ENCODE data around the gene SLC3A2. TPM values are rescaled to one million over a fixed set of nuclear protein-coding genes. Genes with fewer than 3 reads are reported as not detected.
"Not testable (repeated sequence)": the region's sequence is repeated elsewhere in the genome, so short reads cannot be mapped to it uniquely, and the experiment has no call there.

Gene SLC3A2
- total RNA-seq, 2 experiments from 2014 or later = 309 to 314 TPM

DNA sequence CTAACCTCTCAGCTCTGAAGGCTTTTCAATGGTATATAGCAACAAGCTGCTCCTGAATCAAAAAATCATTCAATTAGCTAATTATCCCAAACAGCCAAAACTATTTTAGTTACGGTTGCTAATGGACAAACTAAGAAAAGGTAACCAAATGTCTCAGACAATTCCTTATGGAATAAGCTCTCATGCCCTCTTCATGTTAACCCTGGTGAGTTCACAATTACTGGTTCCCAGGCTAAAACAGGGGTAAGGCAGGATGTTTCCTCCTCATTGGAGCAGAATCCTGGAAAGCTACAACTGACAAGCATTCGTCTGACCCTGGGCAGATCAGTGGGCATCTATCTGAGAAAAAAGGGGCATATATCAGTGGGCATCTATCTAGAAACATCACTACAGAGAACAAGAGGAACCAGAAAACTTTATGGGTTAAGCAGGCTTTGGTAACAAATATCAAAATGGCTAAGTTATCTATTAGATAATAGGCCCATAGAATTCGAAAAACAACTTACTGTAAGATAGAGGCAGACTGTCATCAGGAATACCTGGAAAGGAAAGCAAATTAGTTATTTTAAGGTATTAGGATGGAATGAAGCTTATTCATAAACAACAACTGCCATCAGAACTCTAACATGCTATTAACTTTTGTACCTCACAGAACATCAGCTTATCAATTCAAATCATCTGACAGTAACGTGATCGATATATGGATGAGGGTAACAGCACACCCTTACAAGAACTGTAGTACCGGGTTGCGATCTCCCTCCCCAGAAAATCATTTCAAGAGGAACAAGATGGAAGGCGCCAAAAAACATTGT lies 26.5 kb upstream of the SLC3A2 start:
- DNase-seq = no peak
- ChIA-PET CTCF (interaction anchor here (1.3 to 6.0 kb wide), 4 partner anchors 13 to 67 kb away, joined by 3 to 56 read pairs (median 18); partner anchors contain the start of genes SLC3A2 and TMEM179B), POLR2A (interaction anchor here (0.6 to 9.9 kb wide), 20 partner anchors 11 to 263 kb away, joined by 3 to 443 read pairs (median 16); partner anchors contain the start of genes C11orf98, CSKMT, HNRNPUL2 and LBHD1)
- H3K9me3 Mint-ChIP-seq = no peaks in the 10 kb centered on the region
- peak overlapping the region; percentile 94 for H3K27ac Mint-ChIP-seq
- H3K4me1 Mint-ChIP-seq (ENCODE audit: low read depth) = peaks cover 46% of the 10 kb centered on the region
- H3K27me3 Mint-ChIP-seq = peaks cover 3% of the 10 kb centered on the region
- H3K36me3 Mint-ChIP-seq = peaks cover 57% of the 10 kb centered on the region
- intact Hi-C loops (cut with micrococcal nuclease) = no loop called here
- H3K4me3 Mint-ChIP-seq = peak overlapping the region; percentile 95

DNA sequence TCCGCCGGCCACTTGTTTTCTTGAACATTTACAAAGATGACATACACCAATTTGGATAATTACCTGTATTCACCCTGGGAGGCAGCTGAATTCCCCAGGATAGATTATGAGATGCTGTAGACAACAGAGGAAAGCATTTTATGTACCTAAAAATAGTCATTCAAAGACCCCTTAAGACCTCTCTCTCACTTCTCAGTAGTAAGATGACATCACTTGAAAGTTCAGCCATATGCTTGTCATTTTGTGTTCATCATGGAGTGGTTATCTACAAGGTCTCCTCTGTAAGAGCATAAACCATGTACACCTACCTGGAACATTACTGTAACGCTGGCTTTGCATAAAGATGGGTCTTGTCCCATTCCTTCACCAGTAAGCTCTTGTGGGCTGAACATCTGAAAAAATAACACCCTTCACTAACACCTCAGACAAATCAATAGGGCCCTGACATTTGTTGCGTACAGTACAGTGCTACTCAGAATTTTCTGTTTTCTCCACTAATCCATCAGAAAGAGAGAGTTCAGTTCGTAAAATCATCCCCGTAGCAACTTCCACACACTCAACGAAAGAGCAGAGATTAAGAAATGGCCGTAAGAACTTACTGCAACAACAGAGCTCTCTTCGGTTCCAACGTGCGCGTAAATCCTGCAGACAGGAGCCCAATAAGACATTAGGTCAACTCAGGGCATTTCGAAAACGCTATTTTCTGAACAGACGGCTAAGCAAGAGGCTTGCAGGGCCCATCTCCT lies 25.7 kb upstream of the SLC3A2 start:
- ChIA-PET CTCF (interaction anchor here (0.7 to 6.0 kb wide), 7 partner anchors 14 to 128 kb away, joined by 3 to 56 read pairs (median 7); partner anchors contain the start of genes HNRNPUL2, NXF1, SLC3A2 and TMEM179B), POLR2A (interaction anchor here (0.8 to 9.9 kb wide), 31 partner anchors 10 to 729 kb away, joined by 3 to 443 read pairs (median 6); partner anchors contain the start of genes B3GAT3, C11orf98, CSKMT and HNRNPUL2)
- peaks cover 3% of the 10 kb centered on the region for H3K27me3 Mint-ChIP-seq
- H3K4me3 Mint-ChIP-seq = peak overlapping the region; percentile 95
- peaks cover 52% of the 10 kb centered on the region for H3K4me1 Mint-ChIP-seq (ENCODE audit: low read depth)
- H3K9me3 Mint-ChIP-seq = no peaks in the 10 kb centered on the region
- peaks cover 58% of the 10 kb centered on the region for H3K36me3 Mint-ChIP-seq
- peak overlapping the region; percentile 94 for H3K27ac Mint-ChIP-seq
- DNase-seq = no peak
- intact Hi-C loops (cut with micrococcal nuclease) = loop anchor here (1.0 kb wide), 3 partner anchors 13 to 50 kb away; partner anchors contain the start of genes NXF1 and SLC3A2

DNA sequence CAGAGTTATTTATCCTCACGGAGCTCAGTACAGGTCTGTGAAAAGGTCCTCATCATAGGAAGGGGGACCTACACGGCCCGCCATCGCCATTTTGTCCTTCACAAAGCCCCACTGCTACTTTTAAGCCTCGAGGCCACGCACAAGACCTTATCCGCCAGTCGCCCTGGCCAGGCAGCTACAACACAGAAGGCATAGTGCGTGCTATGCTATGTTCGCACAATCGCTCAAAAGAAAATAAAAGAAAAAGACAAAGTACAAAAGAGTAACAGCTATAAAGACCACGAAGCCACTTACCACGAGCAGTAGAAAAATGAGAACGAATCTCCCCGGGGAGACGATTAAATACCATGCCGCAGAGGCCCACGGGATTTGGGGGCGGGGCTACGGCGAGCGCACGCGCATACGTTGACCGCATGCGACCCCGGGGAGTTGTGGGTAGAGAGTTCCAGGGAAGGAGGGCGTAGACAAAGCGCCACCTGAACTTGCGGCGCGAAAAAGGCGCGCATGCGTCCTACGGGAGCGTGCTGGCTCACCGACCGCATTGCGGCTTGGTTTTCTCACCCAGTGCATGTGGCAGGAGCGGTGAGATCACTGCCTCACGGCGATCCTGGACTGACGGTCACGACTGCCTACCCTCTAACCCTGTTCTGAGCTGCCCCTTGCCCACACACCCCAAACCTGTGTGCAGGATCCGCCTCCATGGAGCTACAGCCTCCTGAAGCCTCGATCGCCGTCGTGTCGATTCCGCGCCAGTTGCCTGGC lies 24.9 kb upstream of the SLC3A2 start:
- no peaks in the 10 kb centered on the region for H3K9me3 Mint-ChIP-seq
- H3K27me3 Mint-ChIP-seq = peaks cover 3% of the 10 kb centered on the region
- POLR2A ChIA-PET = interaction anchor here (0.6 to 9.9 kb wide), 34 partner anchors 8 to 729 kb away, joined by 3 to 443 read pairs (median 6); partner anchors contain the start of genes B3GAT3, C11orf98, CSKMT and HNRNPUL2
- H3K4me3 Mint-ChIP-seq = peak overlapping the region; percentile 95
- intact Hi-C loops (cut with micrococcal nuclease) = loop anchor here (1.0 to 2.0 kb wide), 7 partner anchors 13 to 243 kb away; partner anchors contain the start of genes EML3, HNRNPUL2, NXF1 and ROM1
- peaks cover 57% of the 10 kb centered on the region for H3K4me1 Mint-ChIP-seq (ENCODE audit: low read depth)
- DNase-seq = peak; percentile 99
- H3K27ac Mint-ChIP-seq = peak overlapping the region; percentile 94
- peaks cover 58% of the 10 kb centered on the region for H3K36me3 Mint-ChIP-seq
- CTCF ChIA-PET = interaction anchor here (0.7 to 6.0 kb wide), 9 partner anchors 15 to 431 kb away, joined by 3 to 56 read pairs (median 7); partner anchors contain the start of genes HNRNPUL2, NXF1, SLC3A2 and TMEM179B

DNA sequence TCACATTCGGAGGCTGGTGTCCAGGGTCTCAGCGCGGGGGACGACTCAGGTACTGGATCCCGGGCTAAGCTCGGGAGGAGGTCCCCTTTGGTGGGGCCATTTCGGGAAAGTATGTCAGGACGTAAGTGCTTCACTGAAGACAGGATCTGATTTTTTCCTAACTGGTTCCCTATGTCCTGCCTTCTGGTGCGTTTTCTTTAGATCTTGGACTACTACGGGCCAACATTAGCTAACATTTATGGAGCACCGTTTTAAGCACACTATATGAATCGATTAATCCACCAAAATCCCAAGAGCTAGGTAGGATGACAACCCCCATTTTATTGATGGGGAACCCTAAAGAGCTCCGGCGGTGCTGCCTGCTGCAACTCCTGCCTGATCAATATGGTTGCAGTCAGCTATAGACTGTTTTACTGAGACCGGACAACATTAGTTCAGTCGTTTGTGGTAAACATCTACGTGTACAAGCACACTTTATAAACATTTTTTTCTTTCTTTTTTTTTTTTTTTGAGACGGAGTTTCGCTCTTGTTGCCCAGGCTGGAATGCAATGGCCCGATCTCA lies 24.3 kb upstream of the SLC3A2 start:
- POLR2A ChIA-PET = interaction anchor here (0.6 to 9.9 kb wide), 29 partner anchors 8 to 300 kb away, joined by 3 to 443 read pairs (median 7); partner anchors contain the start of genes B3GAT3, C11orf98, CSKMT and HNRNPUL2
- intact Hi-C loops (cut with micrococcal nuclease) = loop anchor here (1.0 to 2.0 kb wide), 4 partner anchors 69 to 244 kb away; partner anchors contain the start of genes EML3, HNRNPUL2, ROM1 and TMEM179B
- peak overlapping the region; percentile 94 for H3K27ac Mint-ChIP-seq
- no peaks in the 10 kb centered on the region for H3K9me3 Mint-ChIP-seq
- peaks cover 58% of the 10 kb centered on the region for H3K36me3 Mint-ChIP-seq
- no peak for DNase-seq
- peak overlapping the region; percentile 95 for H3K4me3 Mint-ChIP-seq
- CTCF ChIA-PET = interaction anchor here (0.8 to 6.0 kb wide), 9 partner anchors 16 to 432 kb away, joined by 3 to 56 read pairs (median 7); partner anchors contain the start of genes HNRNPUL2, NXF1, SLC3A2 and TMEM179B
- peaks cover 62% of the 10 kb centered on the region for H3K4me1 Mint-ChIP-seq (ENCODE audit: low read depth)
- H3K27me3 Mint-ChIP-seq = peaks cover 3% of the 10 kb centered on the region

DNA sequence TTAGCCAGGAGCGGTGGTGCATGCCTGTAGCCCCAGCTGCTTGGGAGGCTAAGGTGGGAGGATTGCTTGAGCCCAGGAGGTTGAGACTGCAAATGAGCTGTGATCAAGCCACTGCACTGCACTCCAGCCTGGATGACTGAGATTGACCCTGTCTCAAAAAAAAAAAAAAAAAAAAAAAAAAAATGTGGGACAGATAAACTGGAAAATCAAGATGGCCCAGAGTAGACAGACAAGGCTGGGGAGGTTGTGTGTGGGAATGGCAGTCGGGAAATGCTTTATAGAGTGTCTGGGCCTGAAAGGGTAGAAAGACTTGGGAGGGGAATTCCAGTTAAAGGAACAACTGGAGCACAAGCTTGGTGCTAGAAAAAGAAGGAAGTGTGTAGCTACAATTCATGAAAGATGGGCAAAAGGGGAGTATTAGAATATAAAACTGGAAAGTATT lies 23.1 kb upstream of the SLC3A2 start:
- ChIA-PET CTCF (interaction anchor here (1.3 to 6.0 kb wide), 4 partner anchors 17 to 144 kb away, joined by 3 to 56 read pairs (median 8); partner anchors contain the start of genes SLC3A2, TMEM179B and WDR74), POLR2A (interaction anchor here (0.6 to 9.9 kb wide), 9 partner anchors 15 to 287 kb away, joined by 3 to 443 read pairs (median 22); partner anchors contain the start of genes HNRNPUL2, SLC3A2, TUT1 and WDR74)
- Mint-ChIP-seq H3K4me3 (peak overlapping the region; percentile 95), H3K4me1 (ENCODE audit: low read depth) (peaks cover 57% of the 10 kb centered on the region), H3K36me3 (peaks cover 48% of the 10 kb centered on the region), H3K27me3 (peaks cover 3% of the 10 kb centered on the region), H3K9me3 (no peaks in the 10 kb centered on the region), H3K27ac (no peak overlapping the region)
- DNase-seq = no peak
- intact Hi-C loops (cut with micrococcal nuclease) = loop anchor here (2.0 kb wide), 1 partner anchor 245 kb away; the partner anchor contains the start of genes EML3 and ROM1

DNA sequence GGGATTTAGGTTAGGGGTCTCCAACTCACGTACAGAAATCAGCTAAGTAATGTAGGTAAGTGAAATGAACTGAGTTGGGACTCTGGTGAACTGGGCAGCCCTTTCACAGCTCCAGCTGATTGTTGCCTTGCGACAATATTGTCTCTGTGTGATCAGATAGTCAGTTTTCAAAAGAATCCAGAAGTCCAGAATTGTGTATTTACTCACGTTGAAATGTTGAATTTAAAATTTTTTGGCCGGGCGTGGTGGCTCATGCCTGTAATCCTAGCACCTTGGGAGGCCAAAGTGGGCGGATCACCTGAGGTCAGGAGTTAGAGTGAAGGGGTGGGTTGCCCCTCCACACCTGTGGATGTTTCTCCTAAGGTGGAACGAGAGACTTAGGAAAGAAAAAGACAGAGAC lies 22.5 kb upstream of the SLC3A2 start:
- Mint-ChIP-seq H3K36me3 (peaks cover 42% of the 10 kb centered on the region), H3K4me3 (peak overlapping the region; percentile 95), H3K27ac (no peak overlapping the region), H3K4me1 (ENCODE audit: low read depth) (peaks cover 54% of the 10 kb centered on the region), H3K9me3 (no peaks in the 10 kb centered on the region), H3K27me3 (peaks cover 3% of the 10 kb centered on the region)
- intact Hi-C loops (cut with micrococcal nuclease) = no loop called here
- POLR2A ChIA-PET = interaction anchor here (0.8 to 9.9 kb wide), 5 partner anchors 16 to 131 kb away, joined by 3 to 443 read pairs (median 26); partner anchors contain the start of genes HNRNPUL2, SLC3A2, WDR74 and ZBTB3
- DNase-seq = no peak
- CTCF ChIA-PET = interaction anchor here (1.3 to 6.0 kb wide), 3 partner anchors 23 to 145 kb away, joined by 3 to 56 read pairs (median 4); partner anchors contain the start of genes SLC3A2 and TMEM179B

DNA sequence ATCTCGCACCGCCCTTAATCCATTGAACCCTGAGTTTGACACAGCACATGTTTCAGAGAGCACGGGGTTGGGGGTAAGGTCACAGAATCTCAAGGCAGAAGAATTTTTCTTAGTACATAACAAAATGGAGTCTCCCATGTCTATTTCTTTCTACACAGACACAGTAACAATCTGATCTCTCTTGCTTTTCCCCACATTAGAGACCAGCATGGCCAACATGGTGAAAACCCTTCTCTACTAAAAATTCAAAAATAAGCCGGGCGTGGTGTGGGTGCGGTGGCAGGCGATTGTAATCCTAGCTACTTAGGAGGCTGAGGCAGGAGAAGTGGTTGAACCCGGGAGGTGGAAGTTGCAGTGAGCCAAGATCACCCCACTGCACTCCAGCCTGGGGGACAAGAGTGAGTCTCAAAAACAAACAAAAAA lies 21.4 kb upstream of the SLC3A2 start:
- H3K27ac Mint-ChIP-seq; H3K27me3 Mint-ChIP-seq; CTCF ChIA-PET; DNase-seq; intact Hi-C loops (cut with micrococcal nuclease); H3K9me3 Mint-ChIP-seq; H3K4me3 Mint-ChIP-seq: not testable (repeated sequence)
- H3K36me3 Mint-ChIP-seq = peaks cover 31% of the 10 kb centered on the region
- H3K4me1 Mint-ChIP-seq (ENCODE audit: low read depth) = peaks cover 45% of the 10 kb centered on the region
- POLR2A ChIA-PET = interaction anchor here (0.5 kb wide), 1 partner anchor 9 kb away, joined by 3 read pairs; no protein-coding TSS in a partner anchor

DNA sequence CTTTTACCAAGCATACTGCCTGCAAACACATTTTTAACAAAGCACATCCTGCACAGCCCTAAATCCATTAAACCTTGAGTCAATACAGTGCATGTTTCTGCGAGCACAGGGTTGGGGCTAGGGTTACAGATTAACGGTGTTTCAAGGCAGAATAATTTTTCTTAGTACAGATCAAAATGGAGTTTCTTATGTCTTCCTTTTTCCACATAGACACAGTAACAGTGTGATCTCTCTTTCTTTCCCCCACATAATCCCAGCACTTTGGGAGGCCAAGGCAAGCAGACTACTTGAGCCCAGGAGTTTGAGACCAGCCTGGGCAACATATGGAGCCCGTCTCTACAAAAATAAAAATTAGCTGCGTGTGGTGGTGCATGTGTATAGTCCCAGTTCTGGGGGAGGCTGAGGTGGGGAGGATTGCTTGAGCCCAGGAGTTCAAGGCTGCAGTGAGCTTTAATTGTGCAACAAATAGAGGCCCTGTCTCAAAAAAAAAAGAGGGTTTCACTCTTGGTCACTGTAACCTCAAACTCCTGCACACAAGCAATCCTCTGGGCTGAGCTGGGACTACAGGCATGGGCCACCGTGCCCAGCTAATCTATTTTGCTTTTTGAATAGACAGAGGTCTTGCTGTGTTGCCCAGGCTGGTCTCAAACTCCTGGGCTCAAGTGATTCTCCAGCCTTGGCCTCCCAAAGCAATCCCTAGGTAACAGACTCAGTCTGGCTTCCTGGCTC lies 19.7 kb upstream of the SLC3A2 start:
- ChIA-PET POLR2A (interaction anchor here (0.6 to 1.6 kb wide), 6 partner anchors 10 to 182 kb away, joined by 3 to 6 read pairs (median 6); partner anchors contain the start of gene WDR74), CTCF (interaction anchor here (0.7 to 6.3 kb wide), 10 partner anchors 20 to 155 kb away, joined by 3 to 71 read pairs (median 4); partner anchors contain the start of genes NXF1, SLC3A2 and TMEM179B)
- intact Hi-C loops (cut with micrococcal nuclease) = loop anchor here (10.0 kb wide), 1 partner anchor 466 kb away; no protein-coding TSS in a partner anchor
- H3K4me3 Mint-ChIP-seq = no peak overlapping the region
- peaks cover 14% of the 10 kb centered on the region for H3K36me3 Mint-ChIP-seq
- H3K27ac Mint-ChIP-seq = no peak overlapping the region
- no peaks in the 10 kb centered on the region for H3K27me3 Mint-ChIP-seq
- H3K4me1 Mint-ChIP-seq (ENCODE audit: low read depth) = peaks cover 43% of the 10 kb centered on the region
- H3K9me3 Mint-ChIP-seq = no peaks in the 10 kb centered on the region
- DNase-seq = peak; percentile 14

DNA sequence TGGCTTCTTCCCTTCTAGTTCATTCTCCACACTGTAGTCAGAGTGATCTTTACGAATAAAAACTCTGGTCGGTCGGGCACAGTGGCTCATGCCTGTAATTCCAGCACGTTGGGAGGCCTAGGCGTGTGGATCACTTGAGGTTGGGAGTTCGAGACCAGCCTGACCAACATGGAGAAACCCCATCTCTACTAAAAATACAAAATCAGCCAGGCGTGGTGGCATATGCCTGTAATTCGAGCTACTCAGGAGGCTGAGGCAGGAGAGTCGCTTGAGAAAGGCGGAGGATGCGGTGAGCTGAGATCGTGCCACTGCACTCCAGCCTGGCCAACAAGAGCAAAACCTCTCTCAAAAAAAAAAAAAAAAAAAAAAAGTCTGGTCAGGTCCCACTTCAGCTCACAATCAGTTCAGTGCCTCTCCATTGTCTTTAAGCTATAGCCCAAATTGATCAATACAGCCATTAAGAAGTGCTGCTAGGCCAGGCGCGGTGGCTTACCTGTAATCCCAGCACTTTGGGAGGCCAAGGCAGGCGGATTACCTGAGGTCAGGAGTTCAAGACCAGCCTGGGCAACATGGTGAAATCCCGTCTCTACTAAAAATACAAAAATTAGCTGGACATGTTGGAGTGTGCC lies 19.0 kb upstream of the SLC3A2 start:
- not testable (repeated sequence) for H3K9me3 Mint-ChIP-seq, DNase-seq, H3K27me3 Mint-ChIP-seq, H3K4me3 Mint-ChIP-seq
- peak overlapping the region; percentile 13 for H3K27ac Mint-ChIP-seq
- ChIA-PET CTCF (interaction anchor here (0.5 to 6.3 kb wide), 14 partner anchors 10 to 263 kb away, joined by 3 to 71 read pairs (median 4); partner anchors contain the start of genes NXF1, SLC3A2, TAF6L and TMEM179B), POLR2A (interaction anchor here (0.6 to 1.6 kb wide), 6 partner anchors 11 to 284 kb away, joined by 3 to 6 read pairs (median 6); partner anchors contain the start of gene WDR74)
- intact Hi-C loops (cut with micrococcal nuclease) = loop anchor here (1.0 to 10.0 kb wide), 5 partner anchors 19 to 467 kb away; partner anchors contain the start of genes SLC3A2 and TMEM179B
- peaks cover 13% of the 10 kb centered on the region for H3K36me3 Mint-ChIP-seq
- peaks cover 43% of the 10 kb centered on the region for H3K4me1 Mint-ChIP-seq (ENCODE audit: low read depth)

Data from activated CD4-positive, alpha-beta memory T cell treated with anti-CD3 and anti-CD28 coated beads for 36 hours (primary cell).